DOHH2 (cell line): ENCODE results near the gene DNAJB4.
"Not testable (repeated sequence)": the region's sequence is repeated elsewhere in the genome, so short reads cannot be mapped to it uniquely, and the experiment has no call there.

Experiments used
- H3F3A ChIP-seq: fragments of 200-600 bp; sonication (generic), shearing (Covaris generic); 2 replicates; pipeline ENCODE4 v1.6.0; 2016; ENCODE audit warnings: antibody characterized with exemption, mild to moderate bottlenecking; ENCODE audit not compliant: control insufficient read depth, insufficient read depth
- H3K27ac ChIP-seq: fragments of 200-600 bp; sonication (generic); 2 replicates; pipeline ENCODE4 v1.5.1; 2014; ENCODE audit warnings: low read depth, mild to moderate bottlenecking, low read length, moderate library complexity
- H3K27me3 ChIP-seq: fragments of 200-600 bp; sonication (generic); 2 replicates; pipeline ENCODE4 v1.6.1; 2014; ENCODE audit warnings: mild to moderate bottlenecking, low read length, mixed read lengths; ENCODE audit not compliant: control insufficient read depth
- H3K36me3 ChIP-seq: fragments of 200-600 bp; sonication (generic); 2 replicates; pipeline ENCODE4 v1.6.1; 2014; ENCODE audit warnings: mild to moderate bottlenecking, low read length, moderate library complexity, mixed read lengths; ENCODE audit not compliant: control insufficient read depth
- H3K4me1 ChIP-seq: fragments of 200-600 bp; sonication (generic); 2 replicates; pipeline ENCODE4 v1.6.1; 2014; ENCODE audit warnings: mild to moderate bottlenecking, low read length, mixed read lengths; ENCODE audit not compliant: control insufficient read depth
- H3K4me2 ChIP-seq: fragments of 200-600 bp; sonication (generic); 2 replicates; pipeline ENCODE4 v1.6.0; 2014; ENCODE audit warnings: mild to moderate bottlenecking, low read length, moderate library complexity
- H3K4me3 ChIP-seq: fragments of 200-600 bp; sonication (generic); 2 replicates; pipeline ENCODE4 v1.5.1; 2014; ENCODE audit warnings: mild to moderate bottlenecking, low read length, mixed read lengths
- H3K79me2 ChIP-seq: fragments of 200-600 bp; sonication (generic); 2 replicates; pipeline ENCODE4 v1.6.1; 2014; ENCODE audit warnings: mild to moderate bottlenecking, low read length, mixed read lengths; ENCODE audit not compliant: control insufficient read depth
- H3K9me2 ChIP-seq: fragments of 200-600 bp; sonication (generic); replicated peaks from 2 replicates; pipeline ENCODE4 v1.6.1; 2014; ENCODE audit warnings: mild to moderate bottlenecking, low read length, mixed read lengths; ENCODE audit not compliant: control insufficient read depth
- H3K9me3 ChIP-seq: fragments of 200-600 bp; sonication (generic); 2 replicates; pipeline ENCODE4 v1.6.1; 2014; ENCODE audit warnings: antibody characterized with exemption, low read length, mixed read lengths; ENCODE audit not compliant: control insufficient read depth, insufficient read depth
- H4K20me1 ChIP-seq: fragments of 200-600 bp; sonication (generic); 2 replicates; pipeline ENCODE4 v1.6.0; 2014; ENCODE audit warnings: low read depth, mild to moderate bottlenecking, antibody characterized with exemption, low read length, moderate library complexity; ENCODE audit not compliant: control insufficient read depth, insufficient read depth
- EZH2phosphoT487 ChIP-seq: fragments of 200-600 bp; sonication (generic); IDR thresholded peaks from 2 replicates; pipeline ENCODE4 v1.6.1; 2017; ENCODE audit warnings: borderline replicate concordance, mild to moderate bottlenecking, antibody characterized with exemption, low read length, moderate library complexity, mixed read lengths
- TF ChIP-seq, protein P1 (sequence below): fragments of 200-600 bp; sonication (generic); IDR thresholded peaks from one replicate; pipeline ENCODE4 v1.5.1; 2014; ENCODE audit warnings: antibody characterized with exemption, mild to moderate bottlenecking, low read depth, low read length; ENCODE audit not compliant: poor library complexity, severe bottlenecking

The DNAJB4 gene

GRCh38 chr1:78060857-78061563 is 56.3 kb downstream of the DNAJB4 start:
- Histone ChIP-seq H3K79me2 (no peaks in the 10 kb centered on the region), H3K9me3 (no peaks in the 10 kb centered on the region), H4K20me1 (no peaks in the 10 kb centered on the region), H3K4me1 (no peaks in the 10 kb centered on the region), H3K4me2 (no peak overlapping the region), H3K9me2 (no peaks in the 10 kb centered on the region), H3K4me3 (no peak overlapping the region), H3K27ac (no peak overlapping the region), H3F3A (no peaks in the 10 kb centered on the region), H3K36me3 (no peaks in the 10 kb centered on the region), H3K27me3 (no peaks in the 10 kb centered on the region)
- TF ChIP-seq, protein P1, sequence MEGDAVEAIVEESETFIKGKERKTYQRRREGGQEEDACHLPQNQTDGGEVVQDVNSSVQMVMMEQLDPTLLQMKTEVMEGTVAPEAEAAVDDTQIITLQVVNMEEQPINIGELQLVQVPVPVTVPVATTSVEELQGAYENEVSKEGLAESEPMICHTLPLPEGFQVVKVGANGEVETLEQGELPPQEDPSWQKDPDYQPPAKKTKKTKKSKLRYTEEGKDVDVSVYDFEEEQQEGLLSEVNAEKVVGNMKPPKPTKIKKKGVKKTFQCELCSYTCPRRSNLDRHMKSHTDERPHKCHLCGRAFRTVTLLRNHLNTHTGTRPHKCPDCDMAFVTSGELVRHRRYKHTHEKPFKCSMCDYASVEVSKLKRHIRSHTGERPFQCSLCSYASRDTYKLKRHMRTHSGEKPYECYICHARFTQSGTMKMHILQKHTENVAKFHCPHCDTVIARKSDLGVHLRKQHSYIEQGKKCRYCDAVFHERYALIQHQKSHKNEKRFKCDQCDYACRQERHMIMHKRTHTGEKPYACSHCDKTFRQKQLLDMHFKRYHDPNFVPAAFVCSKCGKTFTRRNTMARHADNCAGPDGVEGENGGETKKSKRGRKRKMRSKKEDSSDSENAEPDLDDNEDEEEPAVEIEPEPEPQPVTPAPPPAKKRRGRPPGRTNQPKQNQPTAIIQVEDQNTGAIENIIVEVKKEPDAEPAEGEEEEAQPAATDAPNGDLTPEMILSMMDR = no peak
- no peak for TF ChIP-seq EZH2phosphoT487

- Histone ChIP-seq H3K9me3 (no peaks in the 10 kb centered on the region), H3K4me3 (no peak overlapping the region), H3K36me3 (no peaks in the 10 kb centered on the region), H3K79me2 (no peaks in the 10 kb centered on the region), H3K9me2 (no peaks in the 10 kb centered on the region), H3K4me2 (no peak overlapping the region), H4K20me1 (no peaks in the 10 kb centered on the region), H3K27ac (no peak overlapping the region), H3K4me1 (no peaks in the 10 kb centered on the region), H3K27me3 (no peaks in the 10 kb centered on the region), H3F3A (no peaks in the 10 kb centered on the region)
- no peak for TF ChIP-seq EZH2phosphoT487
These were observed 57.2 kb downstream of the DNAJB4 start for GRCh38 chr1:78061825-78062523.

- peaks cover 12% of the 10 kb centered on the region for H3K27me3 ChIP-seq
- H3K79me2 ChIP-seq, H3K4me3 ChIP-seq, H3K27ac ChIP-seq, H3K4me1 ChIP-seq, H4K20me1 ChIP-seq, H3F3A ChIP-seq, H3K36me3 ChIP-seq, H3K4me2 ChIP-seq, H3K9me3 ChIP-seq, H3K9me2 ChIP-seq: not testable (repeated sequence)
These were observed 60.1 kb downstream of the DNAJB4 start for GRCh38 chr1:78064886-78065285.
